SU-DHL-6 (cell line): ENCODE measurements around the gene KDM5B.
"Not testable (repeated sequence)": the region's sequence is repeated elsewhere in the genome, so short reads cannot be mapped to it uniquely, and the experiment has no call there.

Experiments used
- H2AFZ ChIP-seq: fragments of 200-600 bp; sonication (generic); 2 replicates; pipeline ENCODE4 v1.6.1; 2014; ENCODE audit warnings: low read depth, mild to moderate bottlenecking, moderate library complexity, mixed read lengths, antibody characterized with exemption, low read length; ENCODE audit not compliant: severe bottlenecking
- H3F3A ChIP-seq: fragments of 200-600 bp; shearing (Covaris generic); 2 replicates; pipeline ENCODE4 v1.6.0; 2016; ENCODE audit warnings: antibody characterized with exemption, mild to moderate bottlenecking; ENCODE audit not compliant: insufficient read depth
- H3K27ac ChIP-seq: fragments of 200-600 bp; sonication (generic); 2 replicates; pipeline ENCODE4 v1.5.1; 2016; ENCODE audit warnings: low read depth, mild to moderate bottlenecking, low read length, moderate library complexity, mixed read lengths
- H3K27me3 ChIP-seq: fragments of 200-600 bp; sonication (generic), shearing (Covaris generic); 2 replicates; pipeline ENCODE4 v1.6.0; 2014; ENCODE audit warnings: mild to moderate bottlenecking, low read length
- H3K36me3 ChIP-seq: fragments of 200-600 bp; sonication (generic); 2 replicates; pipeline ENCODE4 v1.6.1; 2014; ENCODE audit warnings: mild to moderate bottlenecking, low read length, mixed read lengths
- H3K4me2 ChIP-seq: fragments of 300-600, 200-600 bp; shearing (Covaris generic), sonication (generic); 2 replicates; pipeline ENCODE4 v1.6.0; 2014; ENCODE audit warnings: low read length, low read depth, mild to moderate bottlenecking; ENCODE audit not compliant: poor library complexity, severe bottlenecking
- H3K4me3 ChIP-seq: fragments of 200-600 bp; sonication (generic); 2 replicates; pipeline ENCODE4 v1.5.1; 2014; ENCODE audit warnings: antibody characterized with exemption, low read length, mild to moderate bottlenecking, mixed read lengths; ENCODE audit not compliant: insufficient read depth, poor library complexity, severe bottlenecking
- H3K79me2 ChIP-seq: fragments of 200-600 bp; sonication (generic); 2 replicates; pipeline ENCODE4 v1.6.1; 2014; ENCODE audit warnings: mild to moderate bottlenecking, low read length, moderate library complexity; ENCODE audit not compliant: insufficient read depth
- H3K9ac ChIP-seq: fragments of 200-600 bp; sonication (generic); 2 replicates; pipeline ENCODE4 v1.7.0; 2014; ENCODE audit warnings: mild to moderate bottlenecking, low read length
- H3K9me2 ChIP-seq: fragments of 200-600 bp; sonication (generic); replicated peaks from 2 replicates; pipeline ENCODE4 v1.6.1; 2014; ENCODE audit warnings: low read length; ENCODE audit not compliant: insufficient read depth
- H3K9me3 ChIP-seq: fragments of 200-600 bp; sonication (generic); 2 replicates; pipeline ENCODE4 v1.6.1; 2014; ENCODE audit warnings: low read length, mixed read lengths; ENCODE audit not compliant: insufficient read depth
- H4K20me1 ChIP-seq: fragments of 200-600 bp; sonication (generic); 2 replicates; pipeline ENCODE4 v1.6.1; 2014; ENCODE audit warnings: low read depth, mild to moderate bottlenecking, antibody characterized with exemption, low read length, moderate library complexity, mixed read lengths
- CTCF ChIP-seq: fragments of 200-600 bp; sonication (generic); IDR thresholded peaks from one replicate; pipeline ENCODE4 v1.5.1; 2017; ENCODE audit warnings: antibody characterized with exemption, mild to moderate bottlenecking, low read length, moderate library complexity; ENCODE audit not compliant: insufficient read depth, poor library complexity, severe bottlenecking
- EZH2phosphoT487 ChIP-seq: fragments of 200-600 bp; sonication (generic), shearing (Covaris generic); conservative IDR thresholded peaks from 2 replicates; pipeline ENCODE4 v1.6.1; 2018; ENCODE audit warnings: mild to moderate bottlenecking, antibody characterized with exemption, low read length, moderate library complexity, mixed read lengths

The KDM5B gene

GRCh38 chr1:202750024-202750423 is 58.2 kb downstream of the KDM5B start:
- no peaks in the 10 kb centered on the region for H3K27me3 ChIP-seq
- no peaks in the 10 kb centered on the region for H4K20me1 ChIP-seq
- H3F3A ChIP-seq = no peaks in the 10 kb centered on the region
- no peaks in the 10 kb centered on the region for H3K9me2 ChIP-seq
- no peak for TF ChIP-seq EZH2phosphoT487
- TF ChIP-seq CTCF = no peak
- no peak overlapping the region for H2AFZ ChIP-seq
- H3K27ac ChIP-seq = no peak overlapping the region
- H3K9me3 ChIP-seq = no peaks in the 10 kb centered on the region
- no peak overlapping the region for H3K9ac ChIP-seq
- no peak overlapping the region for H3K4me3 ChIP-seq
- H3K79me2 ChIP-seq = no peaks in the 10 kb centered on the region
- no peak overlapping the region for H3K4me2 ChIP-seq
- H3K36me3 ChIP-seq = no peaks in the 10 kb centered on the region

GRCh38 chr1:202745323-202745888 is 62.8 kb downstream of the KDM5B start:
- Histone ChIP-seq H3K9me3 (no peaks in the 10 kb centered on the region), H3K9me2 (no peaks in the 10 kb centered on the region), H3K4me3 (no peak overlapping the region), H3K79me2 (no peaks in the 10 kb centered on the region), H3K27me3 (no peaks in the 10 kb centered on the region), H2AFZ (no peak overlapping the region), H3K4me2 (no peak overlapping the region), H4K20me1 (no peaks in the 10 kb centered on the region), H3K27ac (no peak overlapping the region), H3K9ac (no peak overlapping the region), H3F3A (no peaks in the 10 kb centered on the region), H3K36me3 (no peaks in the 10 kb centered on the region)
- TF ChIP-seq CTCF (no peak), EZH2phosphoT487 (no peak)

GRCh38 chr1:202744770-202745169 is 63.5 kb downstream of the KDM5B start:
- not testable (repeated sequence) for H3K27ac ChIP-seq, H3K27me3 ChIP-seq, H3K36me3 ChIP-seq, H3K9me3 ChIP-seq, H4K20me1 ChIP-seq, H3F3A ChIP-seq, H3K9me2 ChIP-seq, H2AFZ ChIP-seq, H3K79me2 ChIP-seq, H3K9ac ChIP-seq, H3K4me3 ChIP-seq, H3K4me2 ChIP-seq

DNA sequence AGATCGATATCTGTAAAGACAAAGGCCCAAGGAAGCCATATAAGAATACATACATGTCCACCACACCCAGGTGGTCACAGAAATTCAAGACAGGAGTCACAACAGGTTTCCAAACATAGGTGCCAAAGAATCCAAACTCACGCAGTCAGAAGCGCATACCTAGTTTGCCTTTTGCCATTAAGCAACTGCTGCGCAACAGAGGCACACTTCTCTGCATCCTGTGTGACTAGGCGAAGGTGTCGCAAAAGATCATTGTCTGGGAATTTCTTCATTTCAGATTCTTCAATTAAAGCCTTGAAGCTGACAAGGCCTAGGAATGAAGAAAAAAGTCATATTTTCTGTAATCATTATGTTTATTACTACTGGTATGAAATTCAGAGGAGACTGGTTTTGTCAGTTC is 65.7 kb downstream of the KDM5B start:
- Histone ChIP-seq H3K27me3 (no peaks in the 10 kb centered on the region), H3K79me2 (no peaks in the 10 kb centered on the region), H3K36me3 (no peaks in the 10 kb centered on the region), H3K27ac (no peak overlapping the region), H4K20me1 (no peaks in the 10 kb centered on the region), H3K4me2 (no peak overlapping the region), H3K4me3 (no peak overlapping the region), H3K9ac (no peak overlapping the region), H3F3A (no peaks in the 10 kb centered on the region), H3K9me2 (no peaks in the 10 kb centered on the region), H3K9me3 (no peaks in the 10 kb centered on the region), H2AFZ (no peak overlapping the region)
- TF ChIP-seq EZH2phosphoT487 (no peak), CTCF (no peak)
